Measurements from ENCODE around the gene RIN1. TPM values are rescaled to one million over a fixed set of nuclear protein-coding genes. Genes with fewer than 3 reads are reported as not detected.
A peak's percentile ranks its signal among the peaks of the same experiment; 100 is the strongest.

RIN1 gene
- total RNA-seq, 8 experiments from 2014 or later, result 0.60 to 24.5 (median 4.4) TPM

GRCh38 chr11:66337103-66337899 is 1.1 kb upstream of the RIN1 start:
- 20 to 80% (median 55%) methylated on average over 2 to 6 of the region's 18 CpGs; no CpG with 5 or more reads in 4 of the 10 experiments for WGBS, 10 experiments
- H3K4me3 ChIP-seq, result no peak overlapping the region
- H3K27ac ChIP-seq, result peak overlapping the region in 1 of 2 donors; percentile 19
- peaks cover 20 to 27% of the 10 kb centered on the region in 2 donors for H3K4me1 ChIP-seq (replicated peaks in 1 of 2)
- in situ Hi-C loops (cut with MboI; ENCODE audit: low pct_unique_long_range_greater_than_20kb in 2 of 9, low sequenced_read_pairs in 9 of 9, unreplicated experiment in 9 of 9), result loop anchor here in 1 of 9 experiments (25.0 kb wide), 1 partner anchor 125 kb away; no protein-coding TSS in a partner anchor
- ATAC-seq (replicated peaks in 6 of 8), result peak in 3 of 8 experiments; percentile 21 to 54 (median 23)

- H3K4me1 ChIP-seq (replicated peaks in 1 of 2), result peaks cover 20 to 27% of the 10 kb centered on the region in 2 donors
- in situ Hi-C loops (cut with MboI; ENCODE audit: low pct_unique_long_range_greater_than_20kb in 2 of 9, low sequenced_read_pairs in 9 of 9, unreplicated experiment in 9 of 9), result loop anchor here in 1 of 9 experiments (25.0 kb wide), 1 partner anchor 123 kb away; no protein-coding TSS in a partner anchor
- H3K27ac ChIP-seq, result no peak overlapping the region
- 0 to 60% (median 0%) methylated on average over 1 to 6 of the region's 35 CpGs; no CpG with 5 or more reads in 5 of the 10 experiments for WGBS, 10 experiments
- peak overlapping the region; percentile 1 to 39 (median 21) for H3K4me3 ChIP-seq
- ATAC-seq (replicated peaks in 6 of 8), result peak; percentile 8 to 73 (median 33)
Observed at GRCh38 chr11:66335531-66336233, 552 bp downstream of the RIN1 start.

GRCh38 chr11:66334605-66335442 is 1.4 kb downstream of the RIN1 start:
- in situ Hi-C loops (cut with MboI; ENCODE audit: low pct_unique_long_range_greater_than_20kb in 2 of 9, low sequenced_read_pairs in 9 of 9, unreplicated experiment in 9 of 9), result loop anchor here in 1 of 9 experiments (25.0 kb wide), 1 partner anchor 123 kb away; no protein-coding TSS in a partner anchor
- 0 to 87% (median 70%) methylated on average over 2 to 8 of the region's 42 CpGs; no CpG with 5 or more reads in 6 of the 10 experiments for WGBS, 10 experiments
- H3K27ac ChIP-seq, result no peak overlapping the region
- peaks cover 20 to 27% of the 10 kb centered on the region in 2 donors for H3K4me1 ChIP-seq (replicated peaks in 1 of 2)
- H3K4me3 ChIP-seq, result no peak overlapping the region
- peak in 1 of 8 experiments; percentile 0 for ATAC-seq (replicated peaks in 6 of 8)

- no peak for ATAC-seq (replicated peaks in 6 of 8)
- Histone ChIP-seq H3K4me1 (replicated peaks in 1 of 2) (peaks cover 20 to 27% of the 10 kb centered on the region in 2 donors), H3K27ac (no peak overlapping the region), H3K4me3 (no peak overlapping the region)
- in situ Hi-C loops (cut with MboI; ENCODE audit: low pct_unique_long_range_greater_than_20kb in 2 of 9, low sequenced_read_pairs in 9 of 9, unreplicated experiment in 9 of 9), result loop anchor here in 1 of 9 experiments (25.0 kb wide), 1 partner anchor 122 kb away; no protein-coding TSS in a partner anchor
- WGBS, 10 experiments, result 40 to 80% (median 40%) methylated on average over 1 to 2 of the region's 29 CpGs; no CpG with 5 or more reads in 7 of the 10 experiments
Observed at GRCh38 chr11:66333896-66334604, 2.2 kb downstream of the RIN1 start.

GRCh38 chr11:66333220-66333877 is 2.9 kb downstream of the RIN1 start:
- in situ Hi-C loops (cut with MboI; ENCODE audit: low pct_unique_long_range_greater_than_20kb in 2 of 9, low sequenced_read_pairs in 9 of 9, unreplicated experiment in 9 of 9), result loop anchor here in 1 of 9 experiments (25.0 kb wide), 1 partner anchor 121 kb away; no protein-coding TSS in a partner anchor
- ATAC-seq (replicated peaks in 6 of 8), result no peak
- WGBS, 10 experiments, result 68 to 100% (median 90%) methylated on average over 1 to 6 of the region's 19 CpGs; no CpG with 5 or more reads in 5 of the 10 experiments
- Histone ChIP-seq H3K4me1 (replicated peaks in 1 of 2) (peaks cover 24 to 31% of the 10 kb centered on the region in 2 donors), H3K4me3 (no peak overlapping the region), H3K27ac (no peak overlapping the region)

- no peak overlapping the region for H3K4me3 ChIP-seq
- peaks cover 31 to 36% of the 10 kb centered on the region in 2 donors for H3K4me1 ChIP-seq (replicated peaks in 1 of 2)
- no peak overlapping the region for H3K27ac ChIP-seq
- 50 to 100% (median 70%) methylated on average over 1 to 8 of the region's 18 CpGs; no CpG with 5 or more reads in 3 of the 10 experiments for WGBS, 10 experiments
- in situ Hi-C loops (cut with MboI; ENCODE audit: low pct_unique_long_range_greater_than_20kb in 2 of 9, low sequenced_read_pairs in 9 of 9, unreplicated experiment in 9 of 9), result loop anchor here in 1 of 9 experiments (25.0 kb wide), 1 partner anchor 120 kb away; no protein-coding TSS in a partner anchor
- ATAC-seq (replicated peaks in 6 of 8), result no peak
Observed at GRCh38 chr11:66332371-66333219, 3.6 kb downstream of the RIN1 start.

GRCh38 chr11:66331542-66332370 is 4.5 kb downstream of the RIN1 start:
- in situ Hi-C loops (cut with MboI; ENCODE audit: low pct_unique_long_range_greater_than_20kb in 2 of 9, low sequenced_read_pairs in 9 of 9, unreplicated experiment in 9 of 9), result loop anchor here in 1 of 9 experiments (25.0 kb wide), 1 partner anchor 119 kb away; no protein-coding TSS in a partner anchor
- Histone ChIP-seq H3K27ac (no peak overlapping the region), H3K4me1 (replicated peaks in 1 of 2) (peaks cover 32 to 36% of the 10 kb centered on the region in 2 donors), H3K4me3 (no peak overlapping the region)
- 56 to 87% (median 85%) methylated on average over 2 to 5 of the region's 12 CpGs; no CpG with 5 or more reads in 7 of the 10 experiments for WGBS, 10 experiments
- no peak for ATAC-seq (replicated peaks in 6 of 8)

- Histone ChIP-seq H3K4me1 (replicated peaks in 1 of 2) (peaks cover 32 to 36% of the 10 kb centered on the region in 2 donors), H3K27ac (no peak overlapping the region), H3K4me3 (no peak overlapping the region)
- 20 to 100% methylated on average over 1 of the region's 10 CpGs; no CpG with 5 or more reads in 8 of the 10 experiments for WGBS, 10 experiments
- no peak for ATAC-seq (replicated peaks in 6 of 8)
- in situ Hi-C loops (cut with MboI; ENCODE audit: low pct_unique_long_range_greater_than_20kb in 2 of 9, low sequenced_read_pairs in 9 of 9, unreplicated experiment in 9 of 9), result loop anchor here in 1 of 9 experiments (25.0 kb wide), 1 partner anchor 119 kb away; no protein-coding TSS in a partner anchor
Observed at GRCh38 chr11:66330931-66331330, 5.3 kb downstream of the RIN1 start.

- in situ Hi-C loops (cut with MboI; ENCODE audit: low pct_unique_long_range_greater_than_20kb in 2 of 9, low sequenced_read_pairs in 9 of 9, unreplicated experiment in 9 of 9), result loop anchor here in 1 of 9 experiments (25.0 kb wide), 1 partner anchor 117 kb away; no protein-coding TSS in a partner anchor
- no peak overlapping the region for H3K27ac ChIP-seq
- H3K4me1 ChIP-seq (replicated peaks in 1 of 2), result peaks cover 38 to 41% of the 10 kb centered on the region in 2 donors
- 58 to 100% (median 91%) methylated on average over 1 to 2 of the region's 3 CpGs; no CpG with 5 or more reads in 4 of the 10 experiments for WGBS, 10 experiments
- H3K4me3 ChIP-seq, result no peak overlapping the region
- ATAC-seq (replicated peaks in 6 of 8), result no peak
Observed at GRCh38 chr11:66329165-66329673, 7.0 kb downstream of the RIN1 start.

All from motor neuron (in vitro differentiated cells).